HG03565 (cell line): ENCODE measurements around the gene RFC2.

Experiments used
- ATAC-seq: cut with Tn5 transposase; IDR thresholded peaks from one replicate; pipeline ENCODE4 v1.9.1; 2021; ENCODE audit warnings: mild to moderate bottlenecking, moderate library complexity; ENCODE audit not compliant: unreplicated experiment

Gene RFC2

GRCh38 chr7:74254129-74254857 lies at the start of gene RFC2:
Gene RFC2, minus strand, starts transcription at chr7:74254399. Its CDS starts 16 bp downstream, at chr7:74254383.
- ATAC-seq = peak; percentile 91

DNA sequence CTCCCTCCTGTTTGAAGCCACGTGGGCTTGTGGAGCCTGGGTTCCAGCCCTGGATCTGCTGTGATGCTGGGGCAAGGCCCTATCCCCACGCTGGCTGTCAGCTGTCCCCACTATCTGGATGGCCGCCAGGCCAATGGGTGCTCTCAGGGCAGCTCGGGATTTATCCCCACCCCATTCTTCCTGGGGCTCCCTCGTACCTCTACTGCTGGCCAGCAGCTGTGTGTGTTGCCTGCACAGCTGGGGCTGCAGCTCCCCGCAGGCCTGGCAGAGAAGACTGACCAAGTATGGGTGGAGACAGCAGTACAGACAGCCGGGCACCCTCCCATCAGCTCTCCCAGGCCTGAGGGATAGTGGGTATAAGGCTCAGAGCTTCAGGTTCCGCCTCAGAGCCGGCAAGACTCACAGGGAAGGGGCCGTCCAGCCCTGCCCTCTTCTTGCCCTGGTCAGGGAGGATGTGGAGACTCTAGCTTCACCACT lies 48.6 kb upstream of the RFC2 start:
- ATAC-seq = no peak

DNA sequence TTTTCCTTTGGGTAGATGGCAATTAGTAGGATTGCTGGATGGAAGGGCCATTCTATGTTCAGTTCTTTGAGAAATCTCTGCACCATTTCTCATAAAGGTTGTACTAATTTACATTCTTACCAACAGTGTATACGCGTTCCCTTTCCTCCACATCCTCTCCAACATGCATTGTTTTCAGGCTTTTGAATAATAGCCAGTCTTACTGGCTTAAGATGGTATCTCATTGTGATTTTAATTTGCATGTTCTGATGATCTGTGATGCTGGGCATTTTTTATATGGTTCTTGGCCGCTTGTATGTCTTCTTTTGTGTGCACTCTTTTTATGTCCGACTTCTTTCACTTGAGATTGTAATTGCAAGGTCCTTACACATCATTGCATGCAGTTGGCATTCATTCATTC lies 46.7 kb upstream of the RFC2 start:
- no peak for ATAC-seq

DNA sequence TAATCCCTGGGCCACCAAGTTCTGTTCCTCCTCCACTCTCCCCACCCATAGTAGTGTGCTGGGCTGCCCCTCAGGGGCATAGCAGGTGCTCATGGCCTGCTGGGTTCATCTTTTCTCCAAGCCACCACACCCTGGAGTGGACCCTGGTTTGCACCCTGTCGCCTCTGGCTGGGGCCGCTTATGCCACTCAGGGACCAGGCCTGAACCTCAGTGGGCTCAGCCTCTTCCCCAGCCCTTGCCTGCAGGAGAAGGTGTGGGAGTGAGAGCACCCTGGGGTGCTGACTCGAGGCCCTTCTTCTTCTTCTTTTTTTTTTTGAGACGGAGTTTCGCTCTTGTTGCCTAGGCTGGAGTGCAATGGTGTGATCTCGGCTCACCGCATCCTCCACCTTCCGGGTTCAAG lies 45.2 kb upstream of the RFC2 start:
- no peak for ATAC-seq

DNA sequence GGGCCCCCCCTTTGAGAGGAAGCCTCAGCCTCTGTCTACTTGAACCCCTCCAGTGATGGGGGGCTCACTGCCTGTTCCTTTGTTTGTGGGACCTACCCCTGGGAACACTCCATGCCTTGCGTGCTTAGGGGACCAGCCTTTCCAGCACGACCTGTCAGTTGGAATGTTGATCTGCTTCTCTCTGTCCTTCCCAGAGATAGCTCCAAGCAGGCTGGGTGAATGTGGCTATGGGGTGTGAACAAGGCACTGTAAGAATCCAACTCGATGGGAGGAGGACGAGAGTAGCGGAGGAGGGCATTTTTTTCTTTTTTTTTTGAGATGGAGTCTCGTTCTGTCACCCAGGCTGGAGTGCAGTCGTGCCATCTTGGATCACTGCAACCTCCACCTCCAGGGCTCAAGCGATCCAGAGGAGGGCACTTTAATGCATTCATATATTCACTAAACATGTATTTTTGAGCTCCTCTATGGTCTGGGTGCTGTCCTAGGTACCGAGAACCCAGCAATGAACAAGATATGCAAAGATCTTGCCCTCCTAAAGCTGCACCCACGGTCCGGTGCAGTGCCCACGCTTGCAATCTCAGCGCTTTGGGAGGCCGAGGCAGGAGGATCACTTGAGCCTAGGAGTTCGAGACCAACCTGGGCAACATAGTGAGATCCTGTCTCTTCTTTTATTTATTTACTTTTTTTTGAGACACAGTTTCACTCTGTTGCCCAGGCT lies 43.5 kb upstream of the RFC2 start:
- no peak for ATAC-seq

DNA sequence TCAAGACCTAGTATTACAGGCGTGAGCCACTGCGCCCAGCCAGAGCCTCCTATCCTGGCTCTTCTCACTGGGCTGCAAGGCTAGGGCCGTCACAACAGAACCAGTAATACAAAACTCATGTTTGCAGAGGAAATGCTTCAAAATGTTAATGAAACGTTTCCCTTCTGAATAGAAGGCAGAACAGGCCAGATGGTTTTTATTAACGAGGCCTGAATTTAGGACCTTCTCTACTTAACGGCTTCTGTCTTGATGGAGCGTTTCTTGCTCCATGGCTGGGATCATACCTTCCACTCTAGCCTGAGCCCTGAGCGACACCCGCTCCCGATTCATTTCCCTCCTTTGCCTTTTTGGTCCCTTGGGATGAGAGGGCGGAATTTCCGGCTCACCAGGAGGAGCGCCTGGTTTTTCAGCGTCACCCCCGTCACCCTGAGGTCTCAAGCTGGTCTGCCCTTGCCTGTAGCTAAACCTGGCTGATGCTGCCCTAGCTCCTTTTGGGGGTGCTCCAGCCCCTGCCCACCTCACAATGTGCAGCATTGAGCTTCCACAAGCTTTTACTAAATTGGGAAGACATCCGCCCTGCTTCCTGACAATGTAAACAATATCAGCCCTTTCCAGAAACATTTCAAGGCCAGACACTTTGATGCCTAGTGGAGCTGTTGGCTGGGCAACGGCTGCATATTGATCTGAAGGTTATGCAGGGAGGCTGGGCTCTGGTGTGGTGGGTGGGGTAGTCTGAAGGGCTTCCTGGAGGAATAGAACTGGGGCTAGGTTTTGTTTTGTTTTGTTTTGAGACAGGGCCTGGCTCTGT lies 40.2 kb upstream of the RFC2 start:
- ATAC-seq = no peak

- no peak for ATAC-seq
Measured at GRCh38 chr7:74293577-74293908, 39.3 kb upstream of the RFC2 start.

DNA sequence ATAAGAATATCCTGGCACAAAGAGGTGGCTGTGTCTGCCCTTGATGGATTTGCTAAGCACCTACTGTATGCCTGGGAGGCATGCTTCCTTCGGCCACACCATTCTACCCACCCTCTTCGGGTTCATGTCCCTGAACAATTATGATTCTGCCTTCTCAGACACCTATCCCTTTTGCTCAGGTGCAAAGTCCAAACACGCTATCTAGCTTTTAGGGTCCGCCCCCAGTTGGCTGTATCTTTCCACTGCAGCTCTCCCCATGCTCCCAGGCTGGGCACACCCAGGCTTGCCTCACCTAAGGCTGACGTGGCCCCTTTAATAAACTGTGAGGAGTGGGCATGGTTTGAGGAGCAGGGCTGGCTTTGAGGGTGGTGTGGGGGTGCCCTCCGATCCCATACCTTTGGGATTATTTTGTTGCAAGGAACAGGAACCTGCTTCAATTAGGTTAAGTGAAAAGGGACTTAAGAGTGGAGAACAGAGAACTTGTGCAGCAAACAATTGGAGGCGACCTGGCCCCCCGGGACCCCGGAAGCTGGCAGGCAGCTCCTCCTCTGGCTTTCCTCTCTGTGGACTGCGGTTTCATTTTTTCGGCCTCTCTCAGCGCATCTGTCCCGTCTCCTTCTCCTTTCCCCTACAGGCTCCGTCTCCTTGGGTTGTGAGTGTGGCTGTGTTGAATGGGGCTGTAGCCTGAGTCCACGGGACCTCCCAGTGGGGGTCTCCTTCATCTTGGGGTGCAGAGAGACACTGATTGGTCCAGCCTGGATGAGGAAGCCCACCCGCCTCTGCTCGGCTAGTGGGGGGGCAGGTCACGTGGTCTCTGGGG lies 38.8 kb upstream of the RFC2 start:
- no peak for ATAC-seq

- ATAC-seq = no peak
Measured at GRCh38 chr7:74291535-74291934, 37.3 kb upstream of the RFC2 start.

DNA sequence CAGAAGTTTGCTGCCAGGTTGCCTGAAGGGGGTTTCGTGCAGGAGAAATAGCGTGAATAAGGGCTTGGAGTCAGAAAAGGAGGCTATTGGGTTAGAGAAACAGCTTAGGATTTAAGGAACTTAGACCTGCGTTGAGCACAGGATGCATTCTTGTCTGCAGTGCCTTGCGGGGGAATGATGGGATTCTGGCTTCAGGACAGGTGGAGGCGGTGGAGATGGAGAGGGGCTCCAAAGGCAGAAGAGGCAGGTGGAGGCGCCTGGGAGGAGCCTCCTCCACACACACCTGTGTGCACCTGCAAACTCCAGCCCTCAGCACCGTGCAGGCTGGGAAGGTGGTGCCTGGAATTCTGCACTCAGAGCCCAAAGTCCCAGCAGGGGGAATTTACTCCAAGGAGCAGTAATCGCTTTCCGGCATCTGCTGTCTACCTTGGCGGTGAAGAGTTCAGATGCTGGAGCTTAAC lies 36.8 kb upstream of the RFC2 start:
- ATAC-seq = no peak

DNA sequence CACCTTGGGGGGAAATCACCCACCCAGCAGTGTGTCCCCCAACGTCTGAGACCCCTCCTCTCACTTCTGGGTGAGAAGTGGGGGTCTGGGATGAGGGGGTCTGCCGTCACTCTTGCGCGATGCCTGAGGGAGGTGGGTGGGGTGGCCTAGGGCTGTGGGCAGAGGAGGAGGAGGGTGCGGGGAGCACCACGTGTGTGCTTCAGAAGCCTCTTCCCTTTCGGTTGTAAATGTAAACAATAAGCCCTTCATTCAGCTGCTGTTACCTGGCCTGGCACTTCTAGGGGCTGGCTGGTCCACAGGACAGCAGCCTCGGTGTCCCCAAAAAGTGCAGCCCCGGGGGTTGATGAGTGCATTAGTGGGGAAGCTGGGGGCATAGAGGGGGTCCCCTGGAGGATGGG lies 36.4 kb upstream of the RFC2 start:
- ATAC-seq = no peak

DNA sequence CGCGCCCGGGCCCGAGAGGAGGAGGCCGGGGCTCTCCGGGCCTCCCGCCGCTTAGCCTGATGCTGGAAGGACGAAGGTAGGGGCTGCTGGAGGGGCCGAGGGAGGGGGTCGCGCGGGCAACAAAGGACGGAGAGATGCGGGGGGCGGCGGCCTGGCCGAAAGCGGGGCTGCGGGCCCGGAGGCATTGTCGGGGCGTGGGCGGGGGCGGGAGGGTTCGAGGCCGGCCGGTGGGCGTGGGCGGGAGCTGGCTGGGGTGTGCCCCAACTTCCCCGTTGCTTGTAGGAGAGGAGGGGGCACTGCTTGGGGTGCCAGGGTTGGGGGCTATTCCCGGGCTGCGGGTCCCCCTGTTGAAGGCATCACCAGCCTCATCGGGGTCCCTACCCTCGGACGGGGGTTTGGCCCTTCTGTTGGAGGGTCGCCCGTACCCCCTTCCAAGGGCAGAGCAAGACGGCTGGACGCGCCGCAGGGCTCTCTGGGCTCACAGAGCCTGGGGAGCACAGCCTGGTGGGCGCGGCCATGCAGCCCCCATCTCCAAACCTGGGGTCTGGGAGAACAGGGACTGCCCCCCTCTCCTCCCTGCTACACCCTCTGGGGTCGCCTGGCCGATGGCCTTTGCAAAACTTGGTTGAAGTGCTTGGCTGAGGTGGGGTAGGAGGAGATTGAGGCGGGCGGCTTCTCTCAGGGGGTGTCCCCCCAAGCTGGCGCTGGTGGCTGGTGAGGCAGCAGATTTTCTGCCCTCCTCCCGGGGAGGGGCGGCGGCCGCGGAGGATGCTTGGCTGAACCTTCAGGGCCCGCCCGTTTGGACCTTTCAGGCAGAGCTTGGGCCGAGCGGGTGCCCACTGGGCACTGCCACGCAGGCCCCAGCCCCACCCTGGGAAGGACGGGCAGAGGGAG lies 35.7 kb upstream of the RFC2 start:
- ATAC-seq = no peak

DNA sequence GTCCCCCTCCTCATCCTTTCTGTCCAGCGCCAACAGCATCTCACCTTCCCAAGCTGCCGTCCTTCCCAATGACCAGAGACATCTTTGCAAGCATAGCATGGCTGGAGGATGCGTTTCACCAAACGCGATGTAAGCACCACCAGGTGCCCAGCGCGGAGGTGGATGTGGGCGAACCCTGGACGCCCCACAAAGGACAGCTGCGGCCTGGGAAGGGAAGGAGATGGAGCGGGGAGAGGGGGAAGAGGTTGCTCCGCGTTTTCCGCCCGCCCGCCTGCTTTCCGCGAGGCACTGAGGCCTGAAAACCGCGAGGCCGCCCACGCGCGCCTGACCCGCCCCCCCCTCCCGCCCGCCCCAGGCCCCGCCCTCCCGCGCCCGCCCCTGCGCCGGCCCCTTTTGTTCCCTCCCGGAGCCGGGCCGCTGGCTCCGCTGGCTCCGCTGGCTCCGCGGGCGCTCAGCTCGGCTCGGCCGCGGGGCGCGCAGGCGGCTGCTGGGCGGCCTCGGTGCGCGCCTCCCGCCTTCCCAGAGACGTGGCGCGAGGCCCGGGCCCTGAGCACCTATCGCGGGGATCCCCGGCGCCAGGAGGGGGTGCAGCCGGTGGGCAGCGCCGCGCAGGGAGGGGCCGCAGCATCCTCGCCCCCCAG lies 34.9 kb upstream of the RFC2 start, which contains the start of gene CLIP2:
TSS of gene CLIP2 (plus strand) at position 390 of the 641 bp plus-strand sequence. CDS start 28,140 bp downstream, outside the sequence.
- ATAC-seq = no peak

GRCh38 chr7:74288034-74288881 lies 34.1 kb upstream of the RFC2 start:
- ATAC-seq = no peak

GRCh38 chr7:74287303-74288033 lies 33.3 kb upstream of the RFC2 start:
- ATAC-seq = no peak

DNA sequence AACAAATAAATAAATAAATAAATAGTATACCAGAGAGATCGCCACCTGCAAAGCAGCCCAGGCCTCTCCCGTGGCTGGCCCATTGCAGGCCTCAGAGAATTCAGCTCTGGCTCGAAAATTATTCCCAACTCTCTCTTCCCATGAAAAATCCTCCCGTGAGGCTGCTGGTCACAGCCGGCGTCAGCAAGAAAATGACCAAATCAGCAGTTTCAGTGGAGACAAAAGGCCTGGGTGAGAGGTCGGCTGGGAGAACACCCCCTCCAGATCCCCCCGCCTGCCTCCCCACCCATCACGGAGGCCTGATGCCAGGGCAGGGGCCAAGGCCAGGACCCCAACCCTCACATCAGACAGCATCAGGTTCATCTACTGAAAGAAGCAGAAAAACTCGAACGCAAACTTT lies 31.9 kb upstream of the RFC2 start:
- ATAC-seq = no peak

DNA sequence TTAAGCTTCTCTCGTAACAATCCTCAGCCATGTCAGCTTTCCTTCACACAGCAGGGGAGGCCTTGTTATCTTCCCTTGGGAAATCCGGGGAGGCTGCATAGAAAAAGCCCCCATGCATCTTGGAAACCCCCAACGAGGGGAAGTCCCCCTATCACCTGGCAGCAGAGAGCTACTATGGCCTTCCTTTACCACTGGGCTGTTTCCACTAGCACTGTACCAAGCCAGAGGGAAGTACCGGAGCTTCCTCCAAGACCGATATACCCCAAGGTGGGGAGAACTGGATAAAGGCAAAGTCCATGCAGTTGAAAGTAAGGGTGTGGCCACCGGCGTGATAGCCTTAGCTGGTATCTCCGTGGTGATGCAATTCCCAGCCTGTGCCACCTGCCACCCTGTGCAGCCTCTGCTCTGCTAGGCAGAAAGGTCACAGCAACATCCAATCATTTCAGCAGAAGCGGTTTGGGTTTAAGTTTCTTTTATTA lies 30.6 kb upstream of the RFC2 start:
- no peak for ATAC-seq
